BJ (cell line): ENCODE measurements around the gene DGKG. TPM values are rescaled to one million over a fixed set of nuclear protein-coding genes. Genes with fewer than 3 reads are reported as not detected.

Experiments
- CTCF ChIA-PET: fragments of 350-600 bp; formaldehyde crosslinking; extraction: SDS; loops from one replicate; lab custom pipeline; 2021; ENCODE audit warnings: antibody characterized with exemption, inconsistent platforms; lab: Yijun Ruan, JAX
- POLR2A ChIA-PET: fragments of 300-600 bp; sonication (Branson Sonifier 250); formaldehyde crosslinking; extraction: SDS; loops from one replicate; lab custom pipeline; 2021; ENCODE audit warnings: antibody characterized with exemption; lab: Charles Lee
- DNase-seq: peaks from one replicate; pipeline ENCODE4 v3.0.0-alpha.2; 2011; ENCODE audit warnings: low read depth
- H3K27me3 ChIP-seq: 2 replicates; pipeline ENCODE4 v1.6.0; 2011; ENCODE audit warnings: low read length; ENCODE audit not compliant: control insufficient read depth, insufficient read depth
- H3K36me3 ChIP-seq: 2 replicates; pipeline ENCODE4 v1.5.1; 2011; ENCODE audit warnings: low read length; ENCODE audit not compliant: control insufficient read depth, insufficient read depth
- H3K4me3 ChIP-seq: 2 replicates; pipeline ENCODE4 v1.5.1; 2011; ENCODE audit warnings: low read depth, mild to moderate bottlenecking, control low read depth, low read length
- polyA plus RNA-seq: library from polyadenylated mRNA; depleted of rRNA; stranded (reverse); fragments of >200 nt; gene quantifications from 2 replicates; pipeline ENCODE4 v1.2.3, GENCODE V29; 2011
- TF ChIP-seq, protein P1 (sequence below): IDR thresholded peaks from 2 replicates; pipeline ENCODE4 v1.5.1; 2011; ENCODE audit warnings: low read depth, mild to moderate bottlenecking, control low read depth, inconsistent platforms, low read length, moderate library complexity; ENCODE audit not compliant: insufficient read depth

The DGKG gene
- polyA plus RNA-seq, 1 experiment: not detected

DNA sequence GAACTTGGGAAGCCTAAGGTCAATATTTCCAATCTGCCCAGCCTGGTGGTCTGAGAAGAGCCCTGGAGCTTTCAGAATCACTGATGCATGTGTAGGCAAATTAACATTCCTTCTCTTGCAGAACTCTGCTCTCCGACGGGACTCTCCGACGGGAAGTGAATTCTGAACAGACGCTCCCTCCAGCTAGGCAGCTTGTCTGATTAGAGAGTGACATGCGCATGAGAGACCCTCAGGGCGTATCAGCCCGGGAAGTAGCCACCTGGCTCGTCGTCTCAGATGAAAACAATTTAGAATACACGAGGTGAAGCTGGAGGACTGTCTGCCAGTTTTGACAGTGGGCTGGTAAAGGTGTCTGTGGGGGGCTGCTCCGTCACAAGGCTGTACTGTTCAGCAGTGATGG lies 103.1 kb downstream of the DGKG start:
- ChIA-PET CTCF (interaction anchor here (0.7 to 4.9 kb wide), 22 partner anchors 8 to 358 kb away, joined by 3 to 56 read pairs (median 5); partner anchors contain the start of gene ETV5), POLR2A (no interaction called here)
- no peak for DNase-seq
- Histone ChIP-seq H3K4me3 (no peak overlapping the region), H3K36me3 (no peaks in the 10 kb centered on the region), H3K27me3 (peaks cover 6% of the 10 kb centered on the region; the same call in 1 of the 2 replicates)
- TF ChIP-seq, protein P1, sequence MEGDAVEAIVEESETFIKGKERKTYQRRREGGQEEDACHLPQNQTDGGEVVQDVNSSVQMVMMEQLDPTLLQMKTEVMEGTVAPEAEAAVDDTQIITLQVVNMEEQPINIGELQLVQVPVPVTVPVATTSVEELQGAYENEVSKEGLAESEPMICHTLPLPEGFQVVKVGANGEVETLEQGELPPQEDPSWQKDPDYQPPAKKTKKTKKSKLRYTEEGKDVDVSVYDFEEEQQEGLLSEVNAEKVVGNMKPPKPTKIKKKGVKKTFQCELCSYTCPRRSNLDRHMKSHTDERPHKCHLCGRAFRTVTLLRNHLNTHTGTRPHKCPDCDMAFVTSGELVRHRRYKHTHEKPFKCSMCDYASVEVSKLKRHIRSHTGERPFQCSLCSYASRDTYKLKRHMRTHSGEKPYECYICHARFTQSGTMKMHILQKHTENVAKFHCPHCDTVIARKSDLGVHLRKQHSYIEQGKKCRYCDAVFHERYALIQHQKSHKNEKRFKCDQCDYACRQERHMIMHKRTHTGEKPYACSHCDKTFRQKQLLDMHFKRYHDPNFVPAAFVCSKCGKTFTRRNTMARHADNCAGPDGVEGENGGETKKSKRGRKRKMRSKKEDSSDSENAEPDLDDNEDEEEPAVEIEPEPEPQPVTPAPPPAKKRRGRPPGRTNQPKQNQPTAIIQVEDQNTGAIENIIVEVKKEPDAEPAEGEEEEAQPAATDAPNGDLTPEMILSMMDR: no peak

DNA sequence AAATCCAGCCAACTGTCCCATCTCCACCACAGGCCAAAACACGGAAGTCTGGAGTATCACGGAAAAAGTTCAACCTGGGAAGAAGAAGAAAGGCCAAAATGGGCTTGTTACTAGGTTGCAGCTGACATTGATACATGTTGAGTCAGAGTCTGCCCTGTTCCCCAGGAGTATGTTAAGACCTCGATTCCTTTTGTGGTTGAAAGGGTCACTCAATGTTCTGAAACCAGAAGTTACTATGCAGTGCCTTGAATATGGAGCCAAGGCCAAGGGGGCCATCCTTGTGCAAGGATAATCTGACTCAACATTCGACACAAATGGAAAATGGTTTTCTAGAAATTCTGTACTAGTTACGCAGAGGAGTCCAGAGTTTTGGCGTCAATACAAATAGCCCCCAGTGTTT lies 104.2 kb downstream of the DGKG start:
- Histone ChIP-seq H3K4me3 (no peak overlapping the region), H3K27me3 (peaks cover 6% of the 10 kb centered on the region; the same call in 1 of the 2 replicates), H3K36me3 (no peaks in the 10 kb centered on the region)
- CTCF ChIA-PET: interaction anchor here (1.4 to 2.3 kb wide), 4 partner anchors 10 to 281 kb away, joined by 4 to 6 read pairs (median 6); no protein-coding TSS in a partner anchor
- POLR2A ChIA-PET: interaction anchor here (0.7 kb wide), 1 partner anchor 283 kb away, joined by 8 read pairs; no protein-coding TSS in a partner anchor
- no peak for DNase-seq
- TF ChIP-seq, protein P1: no peak

DNA sequence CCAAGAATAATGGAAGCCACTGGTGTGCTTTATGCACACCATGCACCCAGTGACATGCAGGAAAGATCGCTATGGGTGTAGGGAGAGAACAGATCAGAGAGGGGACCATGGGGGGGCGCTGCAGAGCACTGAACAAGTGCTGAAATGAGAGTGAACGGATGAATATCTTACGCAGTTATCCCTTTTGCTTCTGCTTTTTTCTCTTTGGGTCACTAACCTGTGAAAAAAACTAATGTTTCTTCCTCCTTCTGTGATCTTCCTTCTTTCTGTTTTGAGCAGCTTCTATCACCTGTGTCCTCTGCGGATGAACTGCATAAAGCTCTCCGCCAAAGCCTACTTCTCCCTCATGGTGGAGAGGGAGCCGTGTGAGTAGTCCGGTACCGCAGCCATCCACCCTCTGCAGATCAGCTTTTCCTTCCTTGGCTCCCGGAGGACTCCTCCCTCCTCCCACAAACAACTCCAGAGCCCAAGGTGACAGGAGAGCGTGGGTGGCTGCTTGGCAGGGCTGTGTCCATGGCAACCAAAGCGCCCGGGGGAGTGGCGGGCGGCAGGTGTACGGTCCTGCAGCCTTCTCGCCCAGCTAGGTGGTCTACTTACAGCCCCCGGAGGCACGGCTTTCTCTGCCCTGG lies 106.2 kb downstream of the DGKG start:
- ChIA-PET CTCF (interaction anchor here (1.0 to 2.3 kb wide), 2 partner anchors 284 to 312 kb away, joined by 3 to 18 read pairs; no protein-coding TSS in a partner anchor), POLR2A (no interaction called here)
- Histone ChIP-seq H3K36me3 (no peaks in the 10 kb centered on the region), H3K27me3 (peaks cover 3% of the 10 kb centered on the region; the same call in 1 of the 2 replicates), H3K4me3 (no peak overlapping the region)
- no peak for DNase-seq
- TF ChIP-seq, protein P1: no peak

DNA sequence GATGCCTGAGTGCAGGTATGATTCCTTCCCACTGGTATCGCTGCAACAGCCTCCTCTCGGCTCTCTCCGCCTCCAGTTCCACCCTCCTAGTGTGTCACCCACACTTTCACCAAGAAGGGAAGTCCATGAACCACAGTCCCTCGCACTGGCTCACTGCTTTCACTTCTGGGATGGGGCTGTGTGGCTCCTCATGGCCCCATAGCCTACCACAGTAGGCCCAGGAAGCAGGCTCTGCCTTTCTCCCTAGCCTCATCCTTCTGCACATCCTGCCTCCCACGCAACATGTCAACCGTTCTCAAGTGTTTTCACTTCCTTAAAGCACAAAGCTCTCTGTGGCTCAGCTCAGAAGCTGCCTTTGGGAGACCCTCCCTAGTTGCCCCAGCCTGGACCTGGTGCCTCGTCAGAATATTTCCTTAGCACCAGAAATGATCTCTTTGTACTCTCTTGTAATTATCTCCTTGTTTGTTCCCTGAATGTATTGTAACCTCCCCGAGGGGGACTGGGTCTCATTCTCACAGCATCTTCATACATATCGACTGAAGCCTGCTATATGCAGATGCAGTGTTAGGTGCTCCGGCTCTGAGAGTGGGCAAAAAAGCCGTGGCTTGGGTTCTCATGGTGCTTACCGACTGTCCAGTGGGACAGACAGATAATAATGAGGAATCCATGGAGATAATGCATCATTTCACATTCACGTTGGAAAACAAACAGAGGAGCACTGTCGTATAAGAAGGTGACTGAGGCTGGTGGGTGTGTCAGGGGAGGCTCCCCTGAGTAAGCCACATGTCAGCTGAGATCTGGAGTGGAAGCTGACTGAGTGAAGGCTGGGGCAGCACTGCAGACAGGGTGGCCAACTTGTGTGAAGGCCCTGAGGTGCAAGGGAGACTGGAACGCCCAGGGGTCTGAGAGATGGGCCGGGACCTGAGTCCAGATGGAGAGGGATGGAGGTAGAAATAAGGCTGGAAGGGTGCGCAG lies 107.1 kb downstream of the DGKG start:
- H3K36me3 ChIP-seq: no peaks in the 10 kb centered on the region
- TF ChIP-seq, protein P1: no peak
- H3K27me3 ChIP-seq: peaks cover 3% of the 10 kb centered on the region; the same call in 1 of the 2 replicates
- POLR2A ChIA-PET: no interaction called here
- DNase-seq: no peak
- CTCF ChIA-PET: interaction anchor here (1.3 to 2.3 kb wide), 3 partner anchors 22 to 285 kb away, joined by 3 to 18 read pairs (median 5); no protein-coding TSS in a partner anchor
- no peak overlapping the region for H3K4me3 ChIP-seq
